Vagina (tissue), 2 donors: Measurements from ENCODE around the gene GOLPH3L.

Source experiments
- POLR2AphosphoS5 ChIP-seq, 2 donors: sonication (generic); formaldehyde crosslinking; IDR thresholded peaks; one replicate each; pipeline ENCODE4 v1.9.0; 2017; ENCODE audit warnings: antibody characterized with exemption in 2 of 2, mild to moderate bottlenecking in 2 of 2, low read depth in 1 of 2; ENCODE audit not compliant: insufficient read depth in 1 of 2
- TF ChIP-seq, protein P1 (sequence below), 3 experiments: fragments of 450-650 bp in 2 of 3; fragments of 200-600 bp in 1 of 3; sonication (generic) in 1 of 3; IDR thresholded peaks; one replicate each; pipeline ENCODE4 v1.5.1; 2017 to 2019; ENCODE audit warnings: antibody characterized with exemption in 3 of 3, mild to moderate bottlenecking in 2 of 3, moderate library complexity in 2 of 3

DNA sequence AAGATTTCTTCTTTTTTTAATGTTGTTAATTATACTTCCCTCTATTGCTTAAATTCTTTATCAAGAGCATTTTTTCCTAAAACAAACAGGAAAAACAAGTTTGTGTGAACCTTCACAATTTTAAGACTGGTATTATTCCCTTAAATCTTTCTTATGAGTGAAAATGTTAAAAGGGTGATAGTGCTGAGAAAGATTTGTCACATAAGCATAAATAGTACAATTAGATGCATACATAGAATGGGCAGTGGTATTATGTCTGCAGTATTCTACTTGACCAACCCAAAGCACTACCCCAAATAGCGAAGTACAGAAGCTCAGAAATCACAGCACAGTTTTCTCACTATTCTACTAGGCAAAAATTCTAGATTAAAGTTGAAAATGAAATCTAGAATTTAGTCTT lies 18.0 kb downstream of the GOLPH3L start:
- TF ChIP-seq, protein P1, sequence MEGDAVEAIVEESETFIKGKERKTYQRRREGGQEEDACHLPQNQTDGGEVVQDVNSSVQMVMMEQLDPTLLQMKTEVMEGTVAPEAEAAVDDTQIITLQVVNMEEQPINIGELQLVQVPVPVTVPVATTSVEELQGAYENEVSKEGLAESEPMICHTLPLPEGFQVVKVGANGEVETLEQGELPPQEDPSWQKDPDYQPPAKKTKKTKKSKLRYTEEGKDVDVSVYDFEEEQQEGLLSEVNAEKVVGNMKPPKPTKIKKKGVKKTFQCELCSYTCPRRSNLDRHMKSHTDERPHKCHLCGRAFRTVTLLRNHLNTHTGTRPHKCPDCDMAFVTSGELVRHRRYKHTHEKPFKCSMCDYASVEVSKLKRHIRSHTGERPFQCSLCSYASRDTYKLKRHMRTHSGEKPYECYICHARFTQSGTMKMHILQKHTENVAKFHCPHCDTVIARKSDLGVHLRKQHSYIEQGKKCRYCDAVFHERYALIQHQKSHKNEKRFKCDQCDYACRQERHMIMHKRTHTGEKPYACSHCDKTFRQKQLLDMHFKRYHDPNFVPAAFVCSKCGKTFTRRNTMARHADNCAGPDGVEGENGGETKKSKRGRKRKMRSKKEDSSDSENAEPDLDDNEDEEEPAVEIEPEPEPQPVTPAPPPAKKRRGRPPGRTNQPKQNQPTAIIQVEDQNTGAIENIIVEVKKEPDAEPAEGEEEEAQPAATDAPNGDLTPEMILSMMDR (IDR thresholded peaks at IDR 0.05) = no peak
- no peak for TF ChIP-seq POLR2AphosphoS5 (IDR thresholded peaks at IDR 0.05; ENCODE audit: insufficient read depth in 1 of 2, low read depth in 1 of 2)
